H9 (cell line): ENCODE results near the gene ZSWIM5. TPM values are rescaled to one million over a fixed set of nuclear protein-coding genes. Genes with fewer than 3 reads are reported as not detected.

ENCODE experiments used
- DNase-seq: peaks from one replicate; pipeline ENCODE4 v3.0.0-alpha.2; 2017
- H2AFZ ChIP-seq: one replicate; pipeline ENCODE4 v1.6.1; 2013; ENCODE audit warnings: mild to moderate bottlenecking, low read length, control low read depth, moderate library complexity
- H2AK5ac ChIP-seq: 2 replicates; pipeline ENCODE4 v1.6.1; 2013; ENCODE audit warnings: low read length, control low read depth, mixed read lengths; ENCODE audit not compliant: insufficient read length
- H2BK120ac ChIP-seq: one replicate; pipeline ENCODE4 v1.6.1; 2013; ENCODE audit warnings: low read depth, mild to moderate bottlenecking, low read length, control low read depth, inconsistent platforms; ENCODE audit not compliant: poor library complexity, severe bottlenecking
- H2BK12ac ChIP-seq: 2 replicates; pipeline ENCODE4 v1.6.1; 2013; ENCODE audit warnings: low read length, control low read depth, mixed read lengths, low read depth; ENCODE audit not compliant: insufficient read length
- H2BK15ac ChIP-seq: 2 replicates; pipeline ENCODE4 v1.6.1; 2013; ENCODE audit warnings: low read depth, low read length, control low read depth
- H2BK20ac ChIP-seq: one replicate; pipeline ENCODE4 v1.6.1; 2013; ENCODE audit warnings: low read depth, mild to moderate bottlenecking, low read length, control low read depth, inconsistent platforms; ENCODE audit not compliant: poor library complexity, severe bottlenecking
- H2BK5ac ChIP-seq: 2 replicates; pipeline ENCODE4 v1.6.1; 2013; ENCODE audit warnings: low read length, control low read depth, mixed read lengths; ENCODE audit not compliant: insufficient read length
- H3K14ac ChIP-seq: 2 replicates; pipeline ENCODE4 v1.6.1; 2013; ENCODE audit warnings: low read length, control low read depth; ENCODE audit not compliant: insufficient read depth
- H3K18ac ChIP-seq: 2 replicates; pipeline ENCODE4 v1.6.1; 2013; ENCODE audit warnings: low read depth, mild to moderate bottlenecking, mixed read lengths, low read length, control low read depth; ENCODE audit not compliant: insufficient read length
- H3K23ac ChIP-seq: 2 replicates; pipeline ENCODE4 v1.6.1; 2013; ENCODE audit warnings: low read length, control low read depth, mixed read lengths, low read depth; ENCODE audit not compliant: insufficient read length
- H3K23me2 ChIP-seq: 2 replicates; pipeline ENCODE4 v1.6.1; 2013; ENCODE audit warnings: low read depth, mild to moderate bottlenecking, mixed read lengths, low read length, control low read depth; ENCODE audit not compliant: insufficient read length, poor library complexity, severe bottlenecking
- H3K27ac ChIP-seq: 2 replicates; pipeline ENCODE4 v1.5.1; 2013; ENCODE audit warnings: low read length, control low read depth, mixed read lengths, low read depth; ENCODE audit not compliant: insufficient read length
- H3K27me3 ChIP-seq: 2 replicates; pipeline ENCODE4 v1.6.1; 2013; ENCODE audit warnings: low read length, control low read depth, inconsistent platforms; ENCODE audit not compliant: insufficient read depth
- H3K4ac ChIP-seq: 2 replicates; pipeline ENCODE4 v1.6.1; 2013; ENCODE audit warnings: low read depth, mild to moderate bottlenecking, control low read depth, inconsistent platforms, low read length, moderate library complexity
- H3K4me1 ChIP-seq: 2 replicates; pipeline ENCODE4 v1.6.1; 2013; ENCODE audit warnings: low read length, control low read depth, inconsistent platforms; ENCODE audit not compliant: insufficient read depth
- H3K4me2 ChIP-seq: 2 replicates; pipeline ENCODE4 v1.6.1; 2013; ENCODE audit warnings: low read length, control low read depth, mixed read lengths; ENCODE audit not compliant: insufficient read length, insufficient read depth
- H3K56ac ChIP-seq: 2 replicates; pipeline ENCODE4 v1.6.1; 2013; ENCODE audit warnings: low read depth, mild to moderate bottlenecking, mixed read lengths, low read length, control low read depth; ENCODE audit not compliant: insufficient read length
- H3K79me1 ChIP-seq: 2 replicates; pipeline ENCODE4 v1.6.1; 2013; ENCODE audit warnings: low read depth, mild to moderate bottlenecking, moderate library complexity, low read length, control low read depth, inconsistent platforms; ENCODE audit not compliant: insufficient read depth, poor library complexity, severe bottlenecking
- H3K79me2 ChIP-seq: 2 replicates; pipeline ENCODE4 v1.6.1; 2013; ENCODE audit warnings: low read length, control low read depth, inconsistent platforms; ENCODE audit not compliant: insufficient read depth
- H3K9ac ChIP-seq: 2 replicates; pipeline ENCODE4 v1.6.1; 2013; ENCODE audit warnings: low read length, control low read depth, mixed read lengths; ENCODE audit not compliant: insufficient read length; ENCODE audit errors: extremely low read depth
- H3K9me3 ChIP-seq: one replicate; pipeline ENCODE4 v1.6.1; 2013; ENCODE audit warnings: low read depth, low read length, inconsistent platforms; ENCODE audit not compliant: control insufficient read depth
- H3T11ph ChIP-seq: one replicate; pipeline ENCODE4 v1.6.1; 2013; ENCODE audit warnings: mild to moderate bottlenecking, low read length, control low read depth, inconsistent platforms
- H4K20me1 ChIP-seq: one replicate; pipeline ENCODE4 v1.6.1; 2013; ENCODE audit not compliant: control insufficient read depth, insufficient read length, insufficient read depth
- H4K5ac ChIP-seq: 2 replicates; pipeline ENCODE4 v1.6.1; 2013; ENCODE audit warnings: low read depth, mild to moderate bottlenecking, mixed read lengths, low read length, control low read depth; ENCODE audit not compliant: insufficient read length
- H4K8ac ChIP-seq: replicated peaks from 2 replicates; pipeline ENCODE4 v1.6.1; 2013; ENCODE audit warnings: low read length, control low read depth, mixed read lengths, low read depth; ENCODE audit not compliant: insufficient read length
- H4K91ac ChIP-seq: 2 replicates; pipeline ENCODE4 v1.6.1; 2013; ENCODE audit warnings: low read depth, mild to moderate bottlenecking, moderate library complexity, mixed read lengths, low read length, control low read depth; ENCODE audit not compliant: insufficient read length
- H3K27ac Mint-ChIP-seq, 3 experiments: 2 replicates in 2 of 3; 3 replicates in 1 of 3; pipeline ENCODE4 v1.8.0; 2020 to 2021; ENCODE audit warnings: mixed read lengths in 3 of 3, mild to moderate bottlenecking in 1 of 3, moderate library complexity in 1 of 3
- H3K27me3 Mint-ChIP-seq: 2 replicates; pipeline ENCODE4 v1.8.0; 2021; ENCODE audit warnings: low read depth, mild to moderate bottlenecking, moderate library complexity, mixed read lengths
- H3K36me3 Mint-ChIP-seq, 3 experiments: 2 replicates in 2 of 3; 3 replicates in 1 of 3; pipeline ENCODE4 v1.8.0; 2020 to 2021; ENCODE audit warnings: low read depth in 3 of 3, mixed read lengths in 3 of 3; ENCODE audit not compliant: insufficient read depth in 1 of 3
- H3K4me1 Mint-ChIP-seq, 2 experiments: 2 replicates each; pipeline ENCODE4 v1.8.0; 2020; ENCODE audit warnings: mixed read lengths in 2 of 2
- H3K4me3 Mint-ChIP-seq, 2 experiments: 2 replicates in 1 of 2; 3 replicates in 1 of 2; pipeline ENCODE4 v1.8.0; 2020 to 2021; ENCODE audit warnings: mild to moderate bottlenecking in 2 of 2, mixed read lengths in 2 of 2, moderate library complexity in 1 of 2
- H3K9me3 Mint-ChIP-seq, 2 experiments: 2 replicates in 1 of 2; 3 replicates in 1 of 2; pipeline ENCODE4 v1.8.0; 2020; ENCODE audit warnings: mild to moderate bottlenecking in 2 of 2, mixed read lengths in 2 of 2, moderate library complexity in 1 of 2
- CTCF ChIP-seq: fragments of 200-600 bp; sonication (generic); conservative IDR thresholded peaks from 3 replicates; pipeline ENCODE4 v1.8.0; 2021; ENCODE audit warnings: antibody characterized with exemption, mild to moderate bottlenecking
- WGBS: extraction: QIAGEN DNeasy Blood & Tissue Kit; methylation state at CpG from one replicate; pipeline ENCODE4 v1.1.7; 2013; ENCODE audit warnings: missing lambda C conversion rate, low lambda C conversion rate, mixed read lengths; ENCODE audit not compliant: insufficient read length; ENCODE audit errors: extremely low coverage; 5-methylcytosine and 5-hydroxymethylcytosine counted together
- total RNA-seq: library from RNA; stranded (reverse); gene quantifications from 2 replicates; pipeline ENCODE4 v1.2.1, GENCODE V29; 2021

ZSWIM5 gene
- total RNA-seq, 1 experiment from 2014 or later, result 3.5 TPM

- Histone ChIP-seq H3K9ac (no peak overlapping the region), H3K4me1 (no peaks in the 10 kb centered on the region), H4K5ac (no peak overlapping the region), H2BK12ac (no peak overlapping the region), H2AK5ac (no peak overlapping the region), H3K4ac (no peak overlapping the region), H3K9me3 (no peaks in the 10 kb centered on the region), H2BK15ac (no peak overlapping the region), H2BK5ac (no peak overlapping the region), H3K18ac (no peak overlapping the region), H3K79me2 (no peaks in the 10 kb centered on the region), H3K79me1 (no peaks in the 10 kb centered on the region), H3K14ac (no peak overlapping the region), H4K20me1 (no peaks in the 10 kb centered on the region), H2BK120ac (no peak overlapping the region), H3K4me2 (no peak overlapping the region), H2AFZ (no peak overlapping the region), H3K56ac (no peak overlapping the region), H3K23ac (no peak overlapping the region), H3K27ac (no peak overlapping the region), H3T11ph (no peak overlapping the region), H2BK20ac (no peak overlapping the region), H3K23me2 (no peaks in the 10 kb centered on the region), H4K91ac (no peak overlapping the region), H3K27me3 (no peaks in the 10 kb centered on the region), H4K8ac (no peak overlapping the region)
- Mint-ChIP-seq H3K27me3 (no peaks in the 10 kb centered on the region), H3K27ac (0 out of 7 replicates have a peak overlapping the region, but pooled peaks of 1 of the 3 experiments have one; percentile 12), H3K9me3 (no peaks in the 10 kb centered on the region), H3K36me3 (no peaks in the 10 kb centered on the region), H3K4me3 (no peak overlapping the region), H3K4me1 (no peaks in the 10 kb centered on the region)
- no CpG with 5 or more reads among the region's 2 CpGs for WGBS
- no peak for TF ChIP-seq CTCF
- no peak for DNase-seq
Observed at GRCh38 chr1:45032837-45033236, 173.6 kb downstream of the ZSWIM5 start.
